22Rv1 (cell line): ENCODE measurements around the gene HYAL2.

Source experiments
- ZFX ChIP-seq: fragments of 450-650 bp; IDR thresholded peaks from 2 replicates; pipeline ENCODE4 v1.6.1; 2017; ENCODE audit warnings: antibody characterized with exemption, borderline replicate concordance
- TF ChIP-seq, protein P1 (sequence below): fragments of 450-650 bp; IDR thresholded peaks from 2 replicates; pipeline ENCODE4 v1.5.1; 2017; ENCODE audit warnings: mild to moderate bottlenecking

GRCh38 chr3:50350527-50351322 is 28.2 kb upstream of the HYAL2 start, which contains the start of the genes CYB561D2 and NPRL2:
- TF ChIP-seq, protein P1, sequence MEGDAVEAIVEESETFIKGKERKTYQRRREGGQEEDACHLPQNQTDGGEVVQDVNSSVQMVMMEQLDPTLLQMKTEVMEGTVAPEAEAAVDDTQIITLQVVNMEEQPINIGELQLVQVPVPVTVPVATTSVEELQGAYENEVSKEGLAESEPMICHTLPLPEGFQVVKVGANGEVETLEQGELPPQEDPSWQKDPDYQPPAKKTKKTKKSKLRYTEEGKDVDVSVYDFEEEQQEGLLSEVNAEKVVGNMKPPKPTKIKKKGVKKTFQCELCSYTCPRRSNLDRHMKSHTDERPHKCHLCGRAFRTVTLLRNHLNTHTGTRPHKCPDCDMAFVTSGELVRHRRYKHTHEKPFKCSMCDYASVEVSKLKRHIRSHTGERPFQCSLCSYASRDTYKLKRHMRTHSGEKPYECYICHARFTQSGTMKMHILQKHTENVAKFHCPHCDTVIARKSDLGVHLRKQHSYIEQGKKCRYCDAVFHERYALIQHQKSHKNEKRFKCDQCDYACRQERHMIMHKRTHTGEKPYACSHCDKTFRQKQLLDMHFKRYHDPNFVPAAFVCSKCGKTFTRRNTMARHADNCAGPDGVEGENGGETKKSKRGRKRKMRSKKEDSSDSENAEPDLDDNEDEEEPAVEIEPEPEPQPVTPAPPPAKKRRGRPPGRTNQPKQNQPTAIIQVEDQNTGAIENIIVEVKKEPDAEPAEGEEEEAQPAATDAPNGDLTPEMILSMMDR = no peak
- TF ChIP-seq ZFX = no peak
